Measurements from ENCODE around the gene C4orf46. TPM values are rescaled to one million over a fixed set of nuclear protein-coding genes. Genes with fewer than 3 reads are reported as not detected.

C4orf46 gene
- polyA plus RNA-seq, 1 experiment, result 15.7 TPM

GRCh38 chr4:158622251-158622650, 49.4 kb downstream of the C4orf46 start:
- TF ChIP-seq, protein P1, sequence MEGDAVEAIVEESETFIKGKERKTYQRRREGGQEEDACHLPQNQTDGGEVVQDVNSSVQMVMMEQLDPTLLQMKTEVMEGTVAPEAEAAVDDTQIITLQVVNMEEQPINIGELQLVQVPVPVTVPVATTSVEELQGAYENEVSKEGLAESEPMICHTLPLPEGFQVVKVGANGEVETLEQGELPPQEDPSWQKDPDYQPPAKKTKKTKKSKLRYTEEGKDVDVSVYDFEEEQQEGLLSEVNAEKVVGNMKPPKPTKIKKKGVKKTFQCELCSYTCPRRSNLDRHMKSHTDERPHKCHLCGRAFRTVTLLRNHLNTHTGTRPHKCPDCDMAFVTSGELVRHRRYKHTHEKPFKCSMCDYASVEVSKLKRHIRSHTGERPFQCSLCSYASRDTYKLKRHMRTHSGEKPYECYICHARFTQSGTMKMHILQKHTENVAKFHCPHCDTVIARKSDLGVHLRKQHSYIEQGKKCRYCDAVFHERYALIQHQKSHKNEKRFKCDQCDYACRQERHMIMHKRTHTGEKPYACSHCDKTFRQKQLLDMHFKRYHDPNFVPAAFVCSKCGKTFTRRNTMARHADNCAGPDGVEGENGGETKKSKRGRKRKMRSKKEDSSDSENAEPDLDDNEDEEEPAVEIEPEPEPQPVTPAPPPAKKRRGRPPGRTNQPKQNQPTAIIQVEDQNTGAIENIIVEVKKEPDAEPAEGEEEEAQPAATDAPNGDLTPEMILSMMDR (IDR thresholded peaks at IDR 0.05; ENCODE audit: low read depth, low read length), result no peak
- POLR2A ChIA-PET, result no interaction called here
- Histone ChIP-seq H3K27me3 (ENCODE audit: control insufficient read depth, insufficient read depth, low read length) (no peaks in the 10 kb centered on the region), H3K27ac (ENCODE audit: low read depth, low read length) (no peak overlapping the region), H3K9me3 (ENCODE audit: control insufficient read depth, insufficient read depth, low read length) (no peaks in the 10 kb centered on the region), H3K4me3 (ENCODE audit: low read depth, low read length) (no peak overlapping the region)
- CTCF ChIA-PET, result interaction anchor here (1.7 kb wide), 1 partner anchor 367 kb away, joined by 6 read pairs; no protein-coding TSS in a partner anchor
- no peak for DNase-seq (ENCODE audit: low read depth, low spot score)

DNA sequence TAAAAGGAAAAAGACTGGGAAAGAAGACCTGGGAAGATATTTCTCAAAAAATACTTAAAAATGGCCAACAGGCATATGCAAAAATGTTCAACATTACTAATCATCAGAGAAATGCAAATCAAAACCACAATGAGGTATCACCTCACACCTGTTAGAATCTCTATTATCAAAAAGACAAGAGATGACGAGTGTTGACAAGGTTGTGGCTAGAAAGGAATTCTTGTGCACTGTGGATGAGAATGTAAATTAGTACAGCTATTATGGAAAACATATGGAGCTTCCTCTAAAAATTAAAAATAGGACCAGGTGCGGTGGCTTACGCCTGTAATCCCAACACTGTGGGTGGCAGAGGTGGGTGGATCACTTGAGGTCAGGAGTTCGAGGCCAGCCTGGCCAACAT, 50.0 kb downstream of the C4orf46 start:
- no peak for DNase-seq (ENCODE audit: low read depth, low spot score)
- Histone ChIP-seq H3K27me3 (ENCODE audit: control insufficient read depth, insufficient read depth, low read length) (no peaks in the 10 kb centered on the region), H3K27ac (ENCODE audit: low read depth, low read length) (no peak overlapping the region), H3K4me3 (ENCODE audit: low read depth, low read length) (no peak overlapping the region), H3K9me3 (ENCODE audit: control insufficient read depth, insufficient read depth, low read length) (no peaks in the 10 kb centered on the region)
- TF ChIP-seq, protein P1 (IDR thresholded peaks at IDR 0.05; ENCODE audit: low read depth, low read length), result no peak
- ChIA-PET CTCF (interaction anchor here (1.7 to 3.8 kb wide), 2 partner anchors 361 to 366 kb away, joined by 6 to 17 read pairs; no protein-coding TSS in a partner anchor), POLR2A (no interaction called here)

GRCh38 chr4:158617956-158618355, 53.7 kb downstream of the C4orf46 start:
- no peaks in the 10 kb centered on the region for H3K9me3 ChIP-seq (ENCODE audit: control insufficient read depth, insufficient read depth, low read length)
- TF ChIP-seq, protein P1 (IDR thresholded peaks at IDR 0.05; ENCODE audit: low read depth, low read length), result no peak
- ChIA-PET CTCF (no interaction called here), POLR2A (no interaction called here)
- no peak for DNase-seq (ENCODE audit: low read depth, low spot score)
- H3K4me3 ChIP-seq (ENCODE audit: low read depth, low read length), result no peak overlapping the region
- H3K27me3 ChIP-seq (ENCODE audit: control insufficient read depth, insufficient read depth, low read length), result no peaks in the 10 kb centered on the region
- no peak overlapping the region for H3K27ac ChIP-seq (ENCODE audit: low read depth, low read length)

Small RNAs within 50 kb of the gene (small RNA-seq; reads per million reads assigned to genes)
- gene RF00012 (ENCODE audit: insufficient read length, low read depth), result not detected

Other genes starting within 250 kb of the C4orf46 start
- 0.02 TPM in 1 of 2 replicates, not detected in the other for gene RXFP1, start 150.0 kb downstream of the C4orf46 start, polyA plus RNA-seq (2011; rRNA removed)
- 26.9 and 35.2 TPM in 2 replicates for gene ETFDH, start 409 bp upstream of the C4orf46 start, polyA plus RNA-seq (2011; rRNA removed)
- 19.6 and 22.9 TPM in 2 replicates for gene PPID, start 51.5 kb upstream of the C4orf46 start, polyA plus RNA-seq (2011; rRNA removed)
- gene FNIP2, start 97.1 kb upstream of the C4orf46 start, polyA plus RNA-seq (2011; rRNA removed), result 8.4 and 9.8 TPM in 2 replicates

All from AG04450 (cell line).